ENCODE measurements around the gene TMOD1. TPM values are rescaled to one million over a fixed set of nuclear protein-coding genes. Genes with fewer than 3 reads are reported as not detected.
"Not testable (repeated sequence)": the region's sequence is repeated elsewhere in the genome, so short reads cannot be mapped to it uniquely, and the experiment has no call there.

The TMOD1 gene
- 0.81 and 2.1 TPM in 2 replicates for total RNA-seq (2014; rRNA removed; shearing (Covaris generic))

GRCh38 chr9:97501177-97501971 lies at the start of gene TMOD1:
TSS of gene TMOD1 (plus strand) at chr9:97501666. CDS start at chr9:97524189, 22,523 bp downstream.
- peak; percentile 34 for DNase-seq (ENCODE audit: low spot score)

GRCh38 chr9:97453573-97453972 lies 47.9 kb upstream of the TMOD1 start:
- not testable (repeated sequence) for DNase-seq (ENCODE audit: low spot score)

- not testable (repeated sequence) for DNase-seq (ENCODE audit: low spot score)
These were observed 44.6 kb upstream of the TMOD1 start for GRCh38 chr9:97456841-97457240.

- no peak for DNase-seq (ENCODE audit: low spot score)
These were observed 42.1 kb upstream of the TMOD1 start for GRCh38 chr9:97459326-97459725.

GRCh38 chr9:97462159-97462558 lies 39.3 kb upstream of the TMOD1 start:
- no peak for DNase-seq (ENCODE audit: low spot score)

- DNase-seq (ENCODE audit: low spot score): no peak
These were observed 38.6 kb upstream of the TMOD1 start for GRCh38 chr9:97462914-97463313.

- peak; percentile 78 for DNase-seq (ENCODE audit: low spot score)
These were observed 32.6 kb upstream of the TMOD1 start for GRCh38 chr9:97468658-97469448.

- DNase-seq (ENCODE audit: low spot score): no peak
These were observed 31.4 kb upstream of the TMOD1 start for GRCh38 chr9:97470076-97470475.

GRCh38 chr9:97473717-97474116 lies 27.7 kb upstream of the TMOD1 start:
- DNase-seq (ENCODE audit: low spot score): no peak

GRCh38 chr9:97474372-97474925 lies 27.0 kb upstream of the TMOD1 start:
- peak; percentile 8 for DNase-seq (ENCODE audit: low spot score)

- DNase-seq (ENCODE audit: low spot score): peak; percentile 17
These were observed 26.4 kb upstream of the TMOD1 start for GRCh38 chr9:97475059-97475458.

- no peak for DNase-seq (ENCODE audit: low spot score)
These were observed 23.0 kb upstream of the TMOD1 start for GRCh38 chr9:97478301-97478981.

GRCh38 chr9:97479496-97480159 lies 21.8 kb upstream of the TMOD1 start:
- no peak for DNase-seq (ENCODE audit: low spot score)

GRCh38 chr9:97480174-97480573 lies 21.3 kb upstream of the TMOD1 start:
- DNase-seq (ENCODE audit: low spot score): no peak

GRCh38 chr9:97480749-97481148 lies 20.7 kb upstream of the TMOD1 start:
- no peak for DNase-seq (ENCODE audit: low spot score)

GRCh38 chr9:97484134-97484533 lies 17.3 kb upstream of the TMOD1 start:
- no peak for DNase-seq (ENCODE audit: low spot score)

GRCh38 chr9:97487107-97487506 lies 14.4 kb upstream of the TMOD1 start:
- peak; percentile 35 for DNase-seq (ENCODE audit: low spot score)

GRCh38 chr9:97487861-97488260 lies 13.6 kb upstream of the TMOD1 start:
- no peak for DNase-seq (ENCODE audit: low spot score)

- DNase-seq (ENCODE audit: low spot score): no peak
These were observed 10.1 kb upstream of the TMOD1 start for GRCh38 chr9:97491216-97491999.

- not testable (repeated sequence) for DNase-seq (ENCODE audit: low spot score)
These were observed 3.7 kb upstream of the TMOD1 start for GRCh38 chr9:97497558-97498375.
